Stimulated activated CD4-positive, alpha-beta T cell treated with anti-CD3 and anti-CD28 coated beads, TNF-alpha, amount 100 ng/mL, for 24 hours (primary cell): Measurements from ENCODE around the gene SLC6A13.

Experiments
- DNase-seq, 3 experiments: peaks; one replicate each; pipeline ENCODE4 v3.0.0-alpha.2; 2020; ENCODE audit warnings: low read depth in 3 of 3

Gene SLC6A13

GRCh38 chr12:178829-179109, 83.9 kb downstream of the SLC6A13 start:
- DNase-seq, result no peak

GRCh38 chr12:177980-178828, 84.4 kb downstream of the SLC6A13 start:
- DNase-seq, result no peak

GRCh38 chr12:177336-177979, 85.2 kb downstream of the SLC6A13 start:
- DNase-seq, result no peak

GRCh38 chr12:176321-177181, 86.1 kb downstream of the SLC6A13 start:
- no peak for DNase-seq

DNA sequence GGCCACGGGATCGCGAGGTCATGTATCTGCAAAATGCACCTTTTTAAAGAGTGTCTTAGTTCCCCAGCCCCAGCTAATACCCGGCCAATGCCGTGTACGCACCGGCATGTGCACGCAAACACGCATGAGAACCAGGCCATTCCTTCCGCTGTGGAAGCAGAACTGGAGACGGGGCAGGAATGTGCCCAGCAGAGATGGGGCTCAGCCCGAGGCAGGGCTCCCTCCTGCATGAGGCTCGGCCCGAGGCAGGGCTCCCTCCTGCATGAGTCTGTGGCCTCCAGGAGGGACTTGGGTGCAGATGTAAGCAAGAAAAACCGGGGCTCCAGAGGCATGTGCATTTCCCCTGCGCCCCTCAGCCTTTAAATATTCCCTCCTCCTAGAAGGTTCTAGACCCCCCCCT, 86.9 kb downstream of the SLC6A13 start:
- no peak for DNase-seq

GRCh38 chr12:175250-175649, 87.4 kb downstream of the SLC6A13 start:
- DNase-seq, result no peak

DNA sequence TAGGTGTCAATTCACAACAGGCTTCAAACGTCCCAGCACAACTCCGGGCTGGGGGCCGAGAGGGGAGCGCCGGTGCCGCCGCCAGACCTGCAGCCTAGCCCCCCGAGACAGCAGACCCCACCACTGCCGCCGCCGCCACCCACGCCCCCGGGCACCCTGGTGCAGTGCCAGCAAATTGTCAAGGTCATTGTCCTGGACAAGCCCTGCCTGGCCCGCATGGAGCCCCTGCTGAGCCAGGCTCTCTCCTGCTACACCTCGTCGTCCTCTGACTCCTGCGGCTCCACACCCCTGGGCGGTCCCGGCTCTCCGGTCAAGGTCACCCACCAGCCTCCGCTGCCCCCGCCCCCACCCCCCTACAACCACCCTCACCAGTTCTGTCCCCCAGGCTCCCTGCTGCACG, 88.0 kb downstream of the SLC6A13 start:
- DNase-seq, result no peak

DNA sequence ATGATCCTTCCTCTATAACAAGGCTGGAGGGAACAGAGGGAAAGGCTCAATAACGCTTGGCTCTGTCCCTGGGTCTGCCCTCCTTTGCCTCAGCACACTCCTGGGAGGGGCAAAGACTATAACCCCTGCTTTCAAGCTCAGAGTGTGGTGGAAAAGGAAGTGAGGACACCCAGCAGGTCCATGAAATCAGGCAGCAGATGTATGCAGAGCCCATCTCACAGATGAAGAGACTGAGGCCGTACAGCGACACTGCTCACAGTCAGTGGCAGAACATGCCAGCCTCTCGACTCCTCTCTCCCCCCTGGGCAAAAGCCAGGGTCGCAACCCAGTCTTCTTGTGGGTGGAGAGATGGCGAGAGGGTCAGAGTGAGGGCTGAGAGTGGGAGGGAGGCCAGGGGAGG, 88.5 kb downstream of the SLC6A13 start:
- DNase-seq, result no peak

- DNase-seq, result no peak
These were observed 89.9 kb downstream of the SLC6A13 start for GRCh38 chr12:172732-173161.

- DNase-seq, result no peak
These were observed 90.6 kb downstream of the SLC6A13 start for GRCh38 chr12:171743-172676.

DNA sequence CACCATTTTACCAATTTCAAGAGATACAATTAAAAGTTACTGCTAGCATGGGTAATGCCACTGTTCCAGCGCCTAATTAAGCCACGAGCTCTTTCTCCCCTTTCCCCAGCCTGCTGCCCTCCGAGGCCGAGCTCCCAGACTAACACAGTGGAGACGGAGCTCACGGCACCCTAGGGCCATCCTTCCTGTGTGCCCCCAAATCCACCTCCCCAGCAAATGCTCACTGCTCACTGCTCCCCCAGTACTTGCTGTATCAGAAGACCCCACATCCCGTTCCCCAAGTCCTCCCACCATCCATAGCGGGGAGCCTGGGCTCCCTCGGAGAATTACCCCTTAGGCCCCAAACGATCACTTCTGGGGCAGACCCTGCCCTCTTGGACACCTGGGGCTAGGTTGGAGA, 91.4 kb downstream of the SLC6A13 start:
- no peak for DNase-seq
